CD14-positive monocyte (primary cell): ENCODE data around the gene MLC1. TPM values are rescaled to one million over a fixed set of nuclear protein-coding genes. Genes with fewer than 3 reads are reported as not detected.

ENCODE experiments used
- DNase-seq, 3 donors: peaks; one replicate each; pipeline ENCODE4 v3.0.0-alpha.2; 2011 to 2022
- H2AFZ ChIP-seq: 2 replicates; pipeline ENCODE4 v1.6.0; 2012; ENCODE audit warnings: mild to moderate bottlenecking, low read depth, low read length, inconsistent platforms; ENCODE audit not compliant: insufficient read depth, poor library complexity, severe bottlenecking
- H3K27ac ChIP-seq, 2 donors: 1 replicate in 1 of 2; 2 replicates in 1 of 2; pipeline ENCODE4 v1.5.1; 2012 to 2013; ENCODE audit warnings: low read length in 2 of 2, control low read depth in 1 of 2, inconsistent platforms in 1 of 2, low read depth in 1 of 2, mild to moderate bottlenecking in 1 of 2
- H3K27me3 ChIP-seq, 2 donors: one replicate each; pipeline versions ENCODE4 v1.6.0 to v1.6.1; 2011 to 2013; ENCODE audit warnings: low read length in 2 of 2; ENCODE audit not compliant: control insufficient read depth in 2 of 2, insufficient read depth in 2 of 2
- H3K36me3 ChIP-seq, 2 donors: replicated peaks in 1 of 2; 1 replicate in 1 of 2; 2 replicates in 1 of 2; pipeline versions ENCODE4 v1.5.1 to v1.6.1; 2012 to 2013; ENCODE audit warnings: low read length in 2 of 2, control low read depth in 1 of 2, inconsistent platforms in 1 of 2, mild to moderate bottlenecking in 1 of 2; ENCODE audit not compliant: insufficient read depth in 2 of 2, control insufficient read depth in 1 of 2
- H3K4me1 ChIP-seq, 2 donors: 1 replicate in 1 of 2; 2 replicates in 1 of 2; pipeline versions ENCODE4 v1.5.1 to v1.6.1; 2012 to 2013; ENCODE audit warnings: low read length in 2 of 2, control low read depth in 1 of 2, inconsistent platforms in 1 of 2, mild to moderate bottlenecking in 1 of 2, moderate library complexity in 1 of 2; ENCODE audit not compliant: insufficient read depth in 2 of 2, control insufficient read depth in 1 of 2
- H3K4me2 ChIP-seq: replicated peaks from 2 replicates; pipeline ENCODE3; 2012; ENCODE audit warnings: low read length, moderate library complexity, mild to moderate bottlenecking; ENCODE audit not compliant: poor library complexity, severe bottlenecking; ENCODE audit errors: extremely low read depth
- H3K4me3 ChIP-seq, 3 experiments: fragments of 200-600 bp in 1 of 3; sonication (generic) in 1 of 3; replicated peaks in 1 of 3; 1 replicate in 2 of 3; 2 replicates in 1 of 3; pipeline ENCODE4 v1.5.1; 2011 to 2013; ENCODE audit warnings: low read length in 3 of 3, mild to moderate bottlenecking in 3 of 3, control low read depth in 2 of 3, low read depth in 2 of 3, inconsistent platforms in 1 of 3, moderate library complexity in 1 of 3
- H3K79me2 ChIP-seq: 2 replicates; pipeline ENCODE4 v1.6.0; 2012; ENCODE audit warnings: mild to moderate bottlenecking, control low read depth, inconsistent platforms, low read length, moderate library complexity; ENCODE audit not compliant: insufficient read depth
- H3K9ac ChIP-seq: 2 replicates; pipeline ENCODE4 v1.6.0; 2017; ENCODE audit warnings: low read length, mild to moderate bottlenecking; ENCODE audit not compliant: insufficient read depth, poor library complexity, severe bottlenecking
- H3K9me3 ChIP-seq, 2 donors: replicated peaks in 1 of 2; 1 replicate in 1 of 2; 2 replicates in 1 of 2; pipeline versions ENCODE4 v1.5.1 to v1.6.1; 2012 to 2013; ENCODE audit warnings: low read length in 2 of 2, control low read depth in 1 of 2; ENCODE audit not compliant: control insufficient read depth in 1 of 2, insufficient read depth in 1 of 2
- H4K20me1 ChIP-seq: 2 replicates; pipeline ENCODE4 v1.6.0; 2012; ENCODE audit warnings: mild to moderate bottlenecking, low read length, control low read depth, moderate library complexity; ENCODE audit not compliant: insufficient read depth
- H3K27ac Mint-ChIP-seq, 7 donors: one replicate each; pipeline ENCODE4 v1.8.0; 2020; ENCODE audit warnings: mild to moderate bottlenecking in 7 of 7, mixed read lengths in 7 of 7, moderate library complexity in 6 of 7, inconsistent platforms in 2 of 7
- H3K27me3 Mint-ChIP-seq, 3 donors: one replicate each; pipeline ENCODE4 v1.8.0; 2021 to 2022; ENCODE audit warnings: low read depth in 3 of 3, mild to moderate bottlenecking in 3 of 3, mixed read lengths in 3 of 3, moderate library complexity in 3 of 3, inconsistent platforms in 1 of 3
- H3K36me3 Mint-ChIP-seq, 2 donors: one replicate each; pipeline ENCODE4 v1.8.0; 2020; ENCODE audit warnings: mixed read lengths in 2 of 2, inconsistent platforms in 1 of 2, mild to moderate bottlenecking in 1 of 2
- H3K4me1 Mint-ChIP-seq: one replicate; pipeline ENCODE4 v1.8.0; 2020; ENCODE audit warnings: mild to moderate bottlenecking, mixed read lengths
- H3K4me3 Mint-ChIP-seq, 2 donors: one replicate each; pipeline ENCODE4 v1.8.0; 2020; ENCODE audit warnings: mild to moderate bottlenecking in 2 of 2, mixed read lengths in 2 of 2, moderate library complexity in 1 of 2
- H3K9me3 Mint-ChIP-seq, 7 donors: one replicate each; pipeline ENCODE4 v1.8.0; 2020 to 2022; ENCODE audit warnings: mixed read lengths in 7 of 7, mild to moderate bottlenecking in 6 of 7, moderate library complexity in 6 of 7, inconsistent platforms in 2 of 7
- WGBS: methylation state at CpG from one replicate; pipeline ENCODE4 v1.1.5; 2013; ENCODE audit warnings: missing lambda C conversion rate; ENCODE audit not compliant: insufficient coverage; 5-methylcytosine and 5-hydroxymethylcytosine counted together
- intact Hi-C, 2 donors: fragments of 100-400 bp; cut with micrococcal nuclease; formaldehyde crosslinking; loops; one replicate each; pipeline versions ENCODE4 v1.15.0 to v1.15.1; 2023
- polyA plus RNA-seq, 3 donors: library from polyadenylated mRNA; depleted of rRNA in 1 of 3; unstranded in 2 of 3; stranded (reverse) in 1 of 3; fragments of 300-500 nt in 2 of 3; fragments of >200 nt in 1 of 3; fragmentation: Illumina TruSeq in 2 of 3; gene quantifications; 1 replicate in 2 of 3; 2 replicates in 1 of 3; pipeline ENCODE4 v1.2.3, GENCODE V29; 2012 to 2021
- TF ChIP-seq, protein P1 (sequence below): fragments of 200-600 bp; IDR thresholded peaks from one replicate; pipeline ENCODE4 v1.8.0; 2022; ENCODE audit warnings: antibody characterized with exemption, mild to moderate bottlenecking

MLC1 gene
- polyA plus RNA-seq, 3 donors, result 1.6 to 3.6 (median 1.8) TPM

DNA sequence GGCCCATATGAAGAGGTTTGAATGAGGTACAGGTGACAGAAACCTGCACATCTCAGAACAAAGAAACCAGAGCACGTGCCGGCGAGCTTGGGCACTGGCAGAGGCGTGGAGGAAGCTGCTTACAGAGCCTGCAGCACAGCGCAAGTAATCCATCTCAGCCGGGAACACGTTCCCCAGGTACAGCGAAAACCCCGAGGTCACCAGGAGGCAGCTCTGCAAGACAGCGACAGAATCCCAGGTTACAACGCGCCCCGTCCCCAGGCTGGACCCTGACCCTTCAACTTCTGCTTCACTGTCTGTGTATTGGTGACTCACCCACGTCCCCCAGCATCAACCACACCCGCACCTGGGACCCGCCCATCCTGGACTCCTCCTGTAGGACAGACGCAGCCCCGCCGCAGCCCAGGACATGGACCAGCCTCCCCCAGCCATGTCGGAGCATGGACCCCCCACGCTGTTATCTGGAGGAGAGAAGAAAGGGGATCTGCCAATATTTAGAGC is 2.2 kb downstream of the MLC1 start:
- H2AFZ ChIP-seq, result no peak overlapping the region
- Mint-ChIP-seq H3K27me3 (peaks cover 2 to 4% (median 3%) of the 10 kb centered on the region in 3 donors), H3K36me3 (peaks cover 15 to 19% of the 10 kb centered on the region in 2 donors), H3K27ac (peak overlapping the region in 1 of 7 donors; percentile 64), H3K4me3 (no peak overlapping the region), H3K9me3 (peaks cover 0 to 16% (median 14%) of the 10 kb centered on the region in 7 donors), H3K4me1 (peaks cover 4% of the 10 kb centered on the region)
- no peak overlapping the region for H3K4me2 ChIP-seq
- H3K36me3 ChIP-seq, result no peaks in the 10 kb centered on the region
- no peaks in the 10 kb centered on the region for H3K27me3 ChIP-seq
- H3K4me1 ChIP-seq, result peaks cover 0 to 16% of the 10 kb centered on the region in 2 donors
- H3K9me3 ChIP-seq, result peaks cover 14 to 15% of the 10 kb centered on the region in 2 donors
- intact Hi-C loops, result no loop called here
- no peaks in the 10 kb centered on the region for H4K20me1 ChIP-seq
- H3K4me3 ChIP-seq, result no peak overlapping the region
- H3K27ac ChIP-seq, result no peak overlapping the region
- peaks cover 6% of the 10 kb centered on the region for H3K79me2 ChIP-seq
- no peak for DNase-seq
- 95% methylated on average over 13 of the region's 21 CpGs for WGBS
- TF ChIP-seq, protein P1, sequence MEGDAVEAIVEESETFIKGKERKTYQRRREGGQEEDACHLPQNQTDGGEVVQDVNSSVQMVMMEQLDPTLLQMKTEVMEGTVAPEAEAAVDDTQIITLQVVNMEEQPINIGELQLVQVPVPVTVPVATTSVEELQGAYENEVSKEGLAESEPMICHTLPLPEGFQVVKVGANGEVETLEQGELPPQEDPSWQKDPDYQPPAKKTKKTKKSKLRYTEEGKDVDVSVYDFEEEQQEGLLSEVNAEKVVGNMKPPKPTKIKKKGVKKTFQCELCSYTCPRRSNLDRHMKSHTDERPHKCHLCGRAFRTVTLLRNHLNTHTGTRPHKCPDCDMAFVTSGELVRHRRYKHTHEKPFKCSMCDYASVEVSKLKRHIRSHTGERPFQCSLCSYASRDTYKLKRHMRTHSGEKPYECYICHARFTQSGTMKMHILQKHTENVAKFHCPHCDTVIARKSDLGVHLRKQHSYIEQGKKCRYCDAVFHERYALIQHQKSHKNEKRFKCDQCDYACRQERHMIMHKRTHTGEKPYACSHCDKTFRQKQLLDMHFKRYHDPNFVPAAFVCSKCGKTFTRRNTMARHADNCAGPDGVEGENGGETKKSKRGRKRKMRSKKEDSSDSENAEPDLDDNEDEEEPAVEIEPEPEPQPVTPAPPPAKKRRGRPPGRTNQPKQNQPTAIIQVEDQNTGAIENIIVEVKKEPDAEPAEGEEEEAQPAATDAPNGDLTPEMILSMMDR, result no peak
- H3K9ac ChIP-seq, result no peak overlapping the region

DNA sequence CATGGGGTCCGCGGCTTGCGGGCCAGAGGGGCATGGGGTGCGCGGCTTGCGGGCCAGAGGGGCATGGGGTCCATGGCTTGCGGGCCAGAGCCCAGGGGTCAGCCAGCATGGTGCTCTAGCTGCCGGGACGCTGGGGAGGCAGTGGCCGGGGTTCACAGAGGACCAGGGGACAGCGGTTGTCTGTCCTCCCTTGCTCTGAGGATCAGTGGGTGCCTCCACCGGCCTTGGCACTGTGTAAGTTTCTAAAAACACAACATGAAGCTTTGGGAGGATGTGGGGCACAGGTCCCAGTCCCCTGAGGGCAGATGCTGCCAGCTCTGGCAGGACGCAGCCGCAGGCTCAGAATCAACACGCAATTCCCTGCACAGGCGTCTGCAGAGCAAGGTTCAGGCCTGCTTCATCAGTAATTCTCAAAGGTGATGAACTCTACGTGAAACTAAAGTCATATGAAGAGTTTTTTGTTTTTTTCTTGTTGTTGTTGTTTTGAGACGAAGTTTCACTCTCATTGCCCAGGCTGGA is 3.0 kb downstream of the MLC1 start:
- Histone ChIP-seq H3K4me2 (no peak overlapping the region), H3K4me3 (no peak overlapping the region), H3K4me1 (peaks cover 0 to 16% of the 10 kb centered on the region in 2 donors), H4K20me1 (no peaks in the 10 kb centered on the region), H3K36me3 (no peaks in the 10 kb centered on the region), H3K9ac (no peak overlapping the region), H2AFZ (no peak overlapping the region), H3K79me2 (peaks cover 6% of the 10 kb centered on the region), H3K9me3 (peaks cover 6 to 9% of the 10 kb centered on the region in 2 donors), H3K27me3 (no peaks in the 10 kb centered on the region), H3K27ac (no peak overlapping the region)
- Mint-ChIP-seq H3K4me3 (no peak overlapping the region), H3K4me1 (peaks cover 4% of the 10 kb centered on the region), H3K36me3 (peaks cover 14 to 15% of the 10 kb centered on the region in 2 donors), H3K27ac (no peak overlapping the region), H3K27me3 (peaks cover 2 to 4% (median 3%) of the 10 kb centered on the region in 3 donors), H3K9me3 (peaks cover 0 to 9% (median 8%) of the 10 kb centered on the region in 7 donors)
- 99% methylated on average over 10 of the region's 18 CpGs for WGBS
- TF ChIP-seq, protein P1, result no peak
- no peak for DNase-seq
- intact Hi-C loops, result no loop called here
